HepG2 (cell line): ENCODE results near the gene TXNDC12.

Experiments used
- CTCF ChIP-seq: sonication (generic); formaldehyde crosslinking; IDR thresholded peaks from 2 replicates; pipeline ENCODE4 v1.5.0; 2020; ENCODE audit warnings: mild to moderate bottlenecking, missing genetic modification reagents, moderate library complexity
- KDM4B ChIP-seq: sonication (generic); formaldehyde crosslinking; IDR thresholded peaks from 2 replicates; pipeline ENCODE4 v1.4.0; 2020; ENCODE audit warnings: missing genetic modification reagents
- ZKSCAN5 ChIP-seq: sonication (generic); formaldehyde crosslinking; IDR thresholded peaks from 2 replicates; pipeline ENCODE4 v1.5.1; 2020; ENCODE audit warnings: mild to moderate bottlenecking, missing genetic modification reagents
- ZNF143 ChIP-seq: sonication (generic); formaldehyde crosslinking; IDR thresholded peaks from 2 replicates; pipeline ENCODE4 v1.4.0; 2020; ENCODE audit warnings: missing genetic modification reagents

GRCh38 chr1:52033190-52034049 lies 21.6 kb downstream of the TXNDC12 start, which contains the start of gene KTI12:
- no peak for TF ChIP-seq ZKSCAN5
- no peak for TF ChIP-seq CTCF (CRISPR knock-in tag)
- no peak for TF ChIP-seq KDM4B (CRISPR knock-in tag)
- peak; percentile 71 for TF ChIP-seq ZNF143 (CRISPR knock-in tag)
